Activated T-helper 1 cell treated with anti-CD3 and anti-CD28 coated beads, Interleukin-12 subunit alpha, Interleukin-12 subunit beta, Interleukin-2, Interleukin-4 antibody, amounts not matched to agents 30 ng/mL and 10 ng/mL and 1 ng/mL, durations not matched to agents 14 hours and 24 hours and 36 hours (primary cell): ENCODE results near the gene WSB1. TPM values are rescaled to one million over a fixed set of nuclear protein-coding genes. Genes with fewer than 3 reads are reported as not detected.

Experiments used
- DNase-seq: peaks from one replicate; pipeline ENCODE4 v3.0.0; 2021; ENCODE audit warnings: low spot score
- H3K27ac Mint-ChIP-seq: one replicate; pipeline ENCODE4 v1.8.0; 2021; ENCODE audit warnings: mild to moderate bottlenecking, mixed read lengths
- H3K27me3 Mint-ChIP-seq: one replicate; pipeline ENCODE4 v1.8.0; 2022; ENCODE audit warnings: mild to moderate bottlenecking, moderate library complexity, mixed read lengths; ENCODE audit not compliant: insufficient read depth
- H3K36me3 Mint-ChIP-seq: one replicate; pipeline ENCODE4 v1.8.0; 2021; ENCODE audit warnings: low read depth, mixed read lengths
- H3K4me1 Mint-ChIP-seq: one replicate; pipeline ENCODE4 v1.8.0; 2021; ENCODE audit warnings: low read depth, mixed read lengths
- H3K4me3 Mint-ChIP-seq: one replicate; pipeline ENCODE4 v1.8.0; 2021; ENCODE audit warnings: mild to moderate bottlenecking, moderate library complexity, mixed read lengths
- H3K9me3 Mint-ChIP-seq: one replicate; pipeline ENCODE4 v1.8.0; 2021; ENCODE audit warnings: mixed read lengths
- intact Hi-C: fragments of 100-400 bp; cut with micrococcal nuclease; formaldehyde crosslinking; loops from one replicate; pipeline ENCODE4 v1.15.1; 2024
- total RNA-seq: library from RNA; stranded (reverse); gene quantifications from 2 replicates; pipeline ENCODE4 v1.2.3, GENCODE V29; 2022

The WSB1 gene
- total RNA-seq, 1 donor from 2014 or later, result 90.3 TPM

DNA sequence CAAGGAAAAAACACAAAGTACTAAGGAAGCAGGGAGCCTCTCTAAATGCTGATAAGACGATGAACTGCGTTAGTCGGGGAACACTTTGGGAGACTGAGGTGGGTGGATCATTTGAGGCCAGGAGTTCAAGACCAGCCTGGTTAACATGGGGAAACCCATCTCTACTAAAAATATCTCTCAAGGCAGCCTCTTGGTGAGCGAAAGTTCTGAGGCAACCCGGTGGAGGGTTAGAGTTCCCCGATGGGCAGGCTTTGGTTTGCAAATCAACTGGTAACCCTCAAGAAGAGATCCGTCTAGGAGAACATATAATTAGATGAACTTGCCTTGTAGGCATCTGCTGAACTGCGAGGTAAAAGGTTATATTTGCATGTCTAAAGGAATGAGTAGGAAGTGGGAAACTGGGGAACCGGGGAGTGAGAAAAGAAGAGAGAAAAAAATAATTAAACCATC lies 44.6 kb downstream of the WSB1 start:
- intact Hi-C loops, result no loop called here
- no peak for DNase-seq
- Mint-ChIP-seq H3K27me3 (peaks cover 1% of the 10 kb centered on the region), H3K27ac (no peak overlapping the region), H3K4me1 (peaks cover 13% of the 10 kb centered on the region), H3K4me3 (no peak overlapping the region), H3K9me3 (no peaks in the 10 kb centered on the region), H3K36me3 (no peaks in the 10 kb centered on the region)

DNA sequence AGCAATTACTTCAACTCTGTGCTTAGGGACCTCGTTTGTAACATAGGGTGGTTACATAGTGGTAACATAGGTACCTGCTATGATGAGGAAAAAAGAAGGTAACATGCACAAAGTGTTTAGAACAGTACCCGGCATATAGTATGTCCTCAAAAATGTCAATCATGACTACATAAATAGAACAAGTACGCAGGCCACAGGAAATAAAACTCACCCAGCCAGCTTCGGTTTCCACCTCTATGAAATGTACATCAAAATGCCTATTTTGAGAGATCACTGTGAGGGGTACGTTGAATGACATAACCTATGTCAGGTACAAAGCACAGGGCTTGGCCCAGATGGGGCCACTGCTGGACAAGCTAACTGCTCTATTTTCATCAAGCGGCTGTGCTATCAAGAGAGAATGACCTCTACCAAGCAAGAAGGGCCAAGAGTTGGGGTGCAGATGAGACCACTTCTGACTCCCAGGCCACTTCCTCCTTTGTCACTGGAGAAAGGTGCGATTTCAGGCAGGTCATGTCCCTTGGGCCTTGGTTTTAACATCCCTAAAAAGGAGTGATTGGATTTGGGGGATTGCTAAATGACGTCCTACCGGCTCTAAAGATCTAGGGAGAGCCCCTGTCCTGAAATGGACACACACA lies 45.4 kb downstream of the WSB1 start:
- intact Hi-C loops, result no loop called here
- Mint-ChIP-seq H3K36me3 (no peaks in the 10 kb centered on the region), H3K4me3 (no peak overlapping the region), H3K9me3 (no peaks in the 10 kb centered on the region), H3K4me1 (peaks cover 7% of the 10 kb centered on the region), H3K27me3 (peaks cover 1% of the 10 kb centered on the region), H3K27ac (peak overlapping the region; percentile 42)
- no peak for DNase-seq

DNA sequence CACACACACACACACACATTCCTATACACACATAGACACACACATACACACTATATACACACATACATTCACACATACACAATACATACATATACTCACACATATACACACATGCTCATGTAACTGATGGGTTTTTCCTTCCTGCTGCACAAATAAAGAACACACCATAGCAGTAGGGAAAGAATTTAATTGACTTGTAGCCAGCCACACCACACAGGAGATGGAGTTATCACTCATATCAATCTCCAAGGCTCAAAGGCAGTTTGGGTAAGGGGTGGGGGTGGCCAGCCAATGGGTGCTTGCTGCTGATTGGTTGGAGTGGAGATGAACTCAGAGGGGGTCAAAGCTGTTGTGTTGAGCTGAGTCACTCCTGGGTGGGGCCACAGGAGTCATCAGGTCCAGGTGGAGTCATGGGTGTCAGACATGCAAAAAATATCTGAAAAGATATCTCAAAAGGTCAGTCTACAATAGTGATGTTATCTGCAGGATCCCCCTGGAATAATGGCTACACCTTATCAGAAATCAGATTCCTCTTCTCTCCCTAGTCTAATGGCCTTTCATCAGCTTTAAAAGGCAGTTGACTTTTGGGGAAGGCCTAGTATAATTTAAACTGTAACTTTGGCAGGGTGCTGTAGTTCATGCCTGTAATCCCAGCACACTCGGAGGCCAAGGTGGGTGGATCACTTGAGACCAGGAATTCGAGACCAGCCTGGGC lies 46.1 kb downstream of the WSB1 start:
- Mint-ChIP-seq H3K36me3 (no peaks in the 10 kb centered on the region), H3K4me1 (peaks cover 7% of the 10 kb centered on the region), H3K4me3 (no peak overlapping the region), H3K27me3 (peaks cover 1% of the 10 kb centered on the region), H3K27ac (no peak overlapping the region), H3K9me3 (no peaks in the 10 kb centered on the region)
- no peak for DNase-seq
- intact Hi-C loops, result no loop called here

DNA sequence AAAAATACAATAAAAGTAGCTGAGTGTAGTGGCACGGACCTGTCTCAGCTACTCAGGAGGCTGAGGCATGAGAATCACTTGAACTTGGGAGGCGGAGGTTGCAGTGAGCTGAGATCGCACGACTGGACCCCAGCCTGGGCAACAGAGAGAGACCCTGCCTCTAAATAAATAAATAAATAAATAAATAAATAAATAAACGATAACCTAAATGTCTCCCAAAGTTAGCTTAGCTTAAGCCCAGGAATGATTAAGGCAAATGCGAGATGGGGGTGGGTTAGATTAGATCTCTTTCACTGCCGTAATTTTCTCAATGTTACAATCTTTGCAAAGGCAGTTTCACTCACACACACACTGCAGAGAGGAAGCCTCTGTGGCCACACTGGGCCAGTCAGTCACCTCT lies 46.7 kb downstream of the WSB1 start:
- DNase-seq, result no peak
- H3K36me3 Mint-ChIP-seq, result no peaks in the 10 kb centered on the region
- H3K4me3 Mint-ChIP-seq, result no peak overlapping the region
- no peak overlapping the region for H3K27ac Mint-ChIP-seq
- intact Hi-C loops, result no loop called here
- no peaks in the 10 kb centered on the region for H3K9me3 Mint-ChIP-seq
- H3K4me1 Mint-ChIP-seq, result peaks cover 7% of the 10 kb centered on the region
- H3K27me3 Mint-ChIP-seq, result peaks cover 1% of the 10 kb centered on the region

DNA sequence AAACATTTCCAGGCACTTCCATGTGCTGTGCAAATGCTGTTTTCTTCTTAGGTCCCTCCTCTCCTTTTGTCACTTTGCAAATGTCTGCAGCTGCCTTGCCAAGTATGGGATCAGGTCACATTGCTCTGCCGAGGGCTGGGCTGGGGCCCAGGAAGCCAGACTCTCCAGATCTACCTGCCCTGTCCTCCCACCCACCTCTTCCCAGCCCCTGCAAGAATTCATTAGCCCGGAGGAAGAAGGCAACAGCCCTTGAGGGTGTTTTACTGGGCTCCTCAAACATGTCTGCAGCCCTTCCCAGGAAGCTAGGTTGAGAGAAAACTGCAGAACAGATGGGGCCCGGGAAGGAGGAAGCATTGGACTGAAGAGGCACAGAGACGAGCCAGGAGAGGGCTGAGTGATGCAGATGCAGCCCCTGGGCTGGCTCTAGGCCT lies 47.1 kb downstream of the WSB1 start:
- Mint-ChIP-seq H3K4me3 (no peak overlapping the region), H3K4me1 (peaks cover 7% of the 10 kb centered on the region), H3K36me3 (no peaks in the 10 kb centered on the region), H3K27ac (no peak overlapping the region), H3K9me3 (no peaks in the 10 kb centered on the region), H3K27me3 (peaks cover 1% of the 10 kb centered on the region)
- DNase-seq, result no peak
- intact Hi-C loops, result no loop called here

DNA sequence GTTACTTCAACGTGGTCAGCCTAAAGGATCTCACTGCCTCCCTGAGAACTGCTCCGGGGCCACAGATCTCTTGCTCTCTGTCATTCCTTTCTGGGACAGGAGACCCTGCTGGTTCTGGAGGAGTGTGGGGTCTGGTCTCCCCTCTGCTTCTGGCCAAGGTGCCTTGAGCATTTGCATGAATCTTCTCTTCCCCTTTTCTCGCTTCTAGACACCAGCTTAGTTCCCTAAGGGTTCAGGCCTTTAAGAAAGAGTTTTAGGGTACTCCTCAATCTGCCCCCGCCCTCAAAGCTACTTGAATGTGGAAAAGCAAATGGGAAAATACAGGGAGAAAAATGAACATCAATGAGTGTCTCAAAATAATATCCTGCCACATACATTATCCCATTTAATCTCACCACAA lies 48.1 kb downstream of the WSB1 start:
- no peaks in the 10 kb centered on the region for H3K9me3 Mint-ChIP-seq
- no peak for DNase-seq
- no peak overlapping the region for H3K27ac Mint-ChIP-seq
- no peak overlapping the region for H3K4me3 Mint-ChIP-seq
- H3K36me3 Mint-ChIP-seq, result no peaks in the 10 kb centered on the region
- H3K4me1 Mint-ChIP-seq, result peaks cover 14% of the 10 kb centered on the region
- intact Hi-C loops, result no loop called here
- H3K27me3 Mint-ChIP-seq, result peaks cover 1% of the 10 kb centered on the region

DNA sequence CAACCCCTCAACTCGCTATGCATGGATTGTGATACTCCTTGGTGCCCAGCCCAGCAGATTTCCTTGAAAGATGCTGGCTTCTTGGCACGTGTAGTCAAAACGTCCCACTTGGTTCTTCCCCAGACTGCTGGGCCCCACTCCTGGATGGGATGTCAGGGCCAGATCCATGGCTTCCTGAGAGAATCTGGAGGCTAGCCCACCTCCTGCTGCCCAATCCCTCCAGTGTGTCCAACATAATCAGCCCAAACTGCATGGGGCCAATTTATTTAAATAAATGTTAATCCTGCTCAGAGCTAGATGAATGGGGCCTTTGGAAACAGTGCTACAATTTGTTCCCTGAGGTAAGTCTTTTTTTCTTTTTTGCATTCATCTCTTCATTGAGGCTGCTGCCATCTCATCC lies 49.4 kb downstream of the WSB1 start:
- H3K27me3 Mint-ChIP-seq, result peaks cover 1% of the 10 kb centered on the region
- peaks cover 14% of the 10 kb centered on the region for H3K4me1 Mint-ChIP-seq
- H3K4me3 Mint-ChIP-seq, result no peak overlapping the region
- intact Hi-C loops, result no loop called here
- no peak for DNase-seq
- no peaks in the 10 kb centered on the region for H3K9me3 Mint-ChIP-seq
- no peak overlapping the region for H3K27ac Mint-ChIP-seq
- H3K36me3 Mint-ChIP-seq, result no peaks in the 10 kb centered on the region

DNA sequence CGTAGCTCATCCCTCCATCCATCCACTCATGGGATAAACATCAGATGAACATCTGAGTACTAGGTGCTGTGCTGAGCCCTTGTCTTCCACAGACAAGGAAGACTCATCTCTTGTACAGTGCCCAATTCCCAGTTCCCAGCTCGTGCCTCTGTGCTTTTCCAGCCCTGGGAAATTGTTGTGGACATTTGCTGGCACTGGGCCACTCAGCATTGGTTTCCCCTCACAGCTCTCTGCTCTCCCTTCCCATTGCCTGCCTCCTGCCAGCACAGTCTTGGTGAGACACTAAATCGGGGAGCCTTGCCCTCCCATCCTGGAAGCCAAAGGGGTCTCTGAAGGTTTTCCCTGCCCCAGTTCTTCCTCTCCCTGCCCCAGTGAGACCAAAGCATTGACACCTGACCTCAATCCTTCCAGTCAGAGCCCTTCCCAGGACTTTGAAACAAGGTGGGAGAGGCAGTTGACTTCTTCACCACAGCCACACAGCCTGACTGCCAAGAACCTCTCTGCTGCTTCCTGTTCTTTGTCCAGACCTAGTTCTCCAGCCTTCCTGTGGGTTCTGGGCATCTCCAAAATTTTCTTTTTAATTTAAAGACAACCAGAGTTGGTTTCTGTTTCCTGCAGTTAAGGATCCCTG lies 50.2 kb downstream of the WSB1 start:
- Mint-ChIP-seq H3K4me1 (peaks cover 14% of the 10 kb centered on the region), H3K4me3 (no peak overlapping the region), H3K9me3 (no peaks in the 10 kb centered on the region), H3K27ac (no peak overlapping the region), H3K36me3 (no peaks in the 10 kb centered on the region), H3K27me3 (peaks cover 1% of the 10 kb centered on the region)
- intact Hi-C loops, result no loop called here
- DNase-seq, result no peak

DNA sequence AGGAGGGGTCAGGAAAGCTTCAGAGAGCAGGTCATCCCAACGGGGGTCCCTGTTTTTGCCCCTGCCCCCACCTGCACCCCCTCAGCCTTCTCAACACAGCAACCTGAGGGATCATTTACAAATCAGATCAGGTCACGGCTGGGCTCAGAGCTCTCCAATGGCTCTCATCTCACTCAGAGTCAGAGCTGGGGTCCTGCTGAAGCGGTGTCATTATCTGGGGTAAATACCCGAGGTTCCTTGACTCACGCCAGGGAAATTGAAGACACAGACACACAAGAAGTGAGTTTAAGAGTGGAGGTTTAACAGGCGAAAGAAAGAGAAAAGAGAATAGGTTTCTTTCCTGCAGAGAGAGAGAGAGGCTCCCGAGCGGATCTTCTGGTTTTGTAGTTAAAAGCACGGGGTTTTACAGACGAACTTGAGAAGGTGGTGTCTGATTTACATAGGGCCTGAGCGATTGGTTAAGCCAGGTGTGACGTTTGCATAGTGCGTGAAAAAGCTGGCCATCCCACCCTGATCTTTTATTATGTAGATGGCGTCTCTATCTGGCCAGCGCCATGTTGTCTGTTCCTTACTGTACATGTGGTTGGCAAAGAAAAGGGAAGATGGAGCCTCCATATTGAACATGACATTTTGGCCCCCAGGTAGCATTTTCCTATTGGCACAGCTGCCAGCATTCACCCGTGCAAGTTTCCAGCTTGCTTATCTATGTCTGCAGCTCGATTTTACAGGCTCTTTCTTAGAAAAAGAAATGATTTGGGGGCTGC lies 51.4 kb downstream of the WSB1 start:
- intact Hi-C loops, result loop anchor here (5.0 kb wide), 1 partner anchor 462 kb away; no protein-coding TSS in a partner anchor
- H3K9me3 Mint-ChIP-seq, result no peaks in the 10 kb centered on the region
- H3K36me3 Mint-ChIP-seq, result no peaks in the 10 kb centered on the region
- no peak overlapping the region for H3K27ac Mint-ChIP-seq
- H3K4me3 Mint-ChIP-seq, result no peak overlapping the region
- H3K4me1 Mint-ChIP-seq, result peaks cover 7% of the 10 kb centered on the region
- no peak for DNase-seq
- H3K27me3 Mint-ChIP-seq, result peaks cover 1% of the 10 kb centered on the region

DNA sequence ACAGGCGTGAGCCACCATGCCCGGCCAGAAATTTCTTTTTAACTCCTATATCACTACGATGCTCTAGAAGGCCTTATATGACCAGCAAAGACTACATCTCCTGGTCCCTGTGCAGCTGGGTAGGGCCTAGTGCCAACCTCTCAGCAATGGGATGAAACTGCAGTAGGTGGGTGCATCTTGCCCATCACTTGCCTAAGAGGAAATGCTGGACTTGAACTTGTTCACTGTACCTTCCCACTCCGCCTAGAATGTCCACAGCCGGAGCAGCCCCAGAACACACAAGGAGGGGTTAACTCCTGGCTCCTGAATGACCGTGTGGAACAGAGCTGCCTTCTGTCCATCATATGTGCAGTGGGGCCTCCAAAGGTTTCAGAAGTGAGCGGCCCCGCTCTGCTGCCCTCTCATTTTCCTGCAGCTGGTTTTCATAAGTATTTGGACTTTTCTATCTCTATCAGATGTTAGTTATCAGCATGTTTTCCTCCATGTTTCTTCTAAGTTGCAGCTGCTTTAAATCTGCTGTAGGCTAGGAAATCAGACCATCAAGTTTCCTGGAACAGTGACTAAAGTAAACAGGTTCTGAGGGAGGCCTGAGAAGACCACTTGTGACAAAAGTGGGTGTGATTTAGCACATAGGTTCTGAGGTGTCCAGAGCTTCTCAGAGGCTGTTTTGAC lies 52.5 kb downstream of the WSB1 start:
- Mint-ChIP-seq H3K9me3 (no peaks in the 10 kb centered on the region), H3K36me3 (no peaks in the 10 kb centered on the region), H3K4me1 (peaks cover 12% of the 10 kb centered on the region), H3K27me3 (peaks cover 1% of the 10 kb centered on the region), H3K27ac (peak overlapping the region; percentile 52), H3K4me3 (no peak overlapping the region)
- DNase-seq, result no peak
- intact Hi-C loops, result loop anchor here (5.0 kb wide), 1 partner anchor 461 kb away; no protein-coding TSS in a partner anchor

DNA sequence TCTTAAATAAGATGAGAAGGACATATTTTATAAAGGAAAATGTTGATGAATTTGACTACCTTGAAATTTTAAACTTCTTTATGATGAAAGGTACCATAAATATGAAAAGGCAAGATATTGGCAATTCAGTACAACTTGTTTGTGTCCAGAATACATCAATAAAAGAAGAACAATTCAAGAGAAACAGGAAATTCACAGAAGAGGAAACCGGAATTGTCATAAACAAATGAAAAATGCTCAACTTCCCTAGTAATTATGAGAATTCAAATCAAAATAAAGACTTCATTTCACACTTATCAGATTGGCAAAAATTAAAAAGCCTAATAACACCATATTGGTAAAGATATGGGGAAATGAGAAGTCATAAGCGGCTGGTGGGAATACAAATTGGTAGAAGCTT lies 54.3 kb downstream of the WSB1 start:
- peak overlapping the region; percentile 36 for H3K27ac Mint-ChIP-seq
- H3K9me3 Mint-ChIP-seq, result no peaks in the 10 kb centered on the region
- no peak for DNase-seq
- peaks cover 29% of the 10 kb centered on the region for H3K4me1 Mint-ChIP-seq
- no peaks in the 10 kb centered on the region for H3K27me3 Mint-ChIP-seq
- H3K36me3 Mint-ChIP-seq, result no peaks in the 10 kb centered on the region
- peak overlapping the region; percentile 66 for H3K4me3 Mint-ChIP-seq
- intact Hi-C loops, result loop anchor here (5.0 kb wide), 1 partner anchor 459 kb away; no protein-coding TSS in a partner anchor

DNA sequence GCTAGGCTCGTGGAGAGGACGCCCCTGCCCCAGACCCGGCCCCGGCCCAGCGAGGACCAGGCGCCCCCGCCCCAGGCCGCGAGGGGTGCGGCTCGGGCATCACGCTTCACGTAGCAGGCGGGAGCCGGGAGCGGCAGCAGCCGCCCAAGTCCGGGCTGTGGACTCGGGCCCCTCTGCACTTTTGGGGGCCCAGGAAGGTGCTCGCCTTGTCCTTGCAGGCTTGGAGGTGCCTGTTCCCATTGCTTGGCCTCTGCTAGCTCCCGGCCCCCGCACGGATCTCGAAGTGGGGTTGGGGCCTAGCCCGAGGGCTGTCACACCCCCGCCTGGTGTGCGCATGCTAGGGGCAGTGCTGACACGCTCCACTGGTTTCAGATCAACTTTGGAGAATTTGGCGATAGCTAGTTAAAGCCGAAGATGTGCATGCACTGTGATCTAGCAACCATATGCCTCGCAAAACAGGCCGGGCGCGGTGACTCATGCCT lies 55.7 kb downstream of the WSB1 start:
- Mint-ChIP-seq H3K4me1 (peaks cover 36% of the 10 kb centered on the region), H3K36me3 (no peaks in the 10 kb centered on the region), H3K27ac (no peak overlapping the region), H3K9me3 (no peaks in the 10 kb centered on the region), H3K4me3 (no peak overlapping the region), H3K27me3 (no peaks in the 10 kb centered on the region)
- intact Hi-C loops, result loop anchor here (1.0 to 5.0 kb wide), 4 partner anchors 53 to 458 kb away; no protein-coding TSS in a partner anchor
- no peak for DNase-seq
